Astrocyte (in vitro differentiated cells and primary cell): ENCODE data around the gene GARIN5B. TPM values are rescaled to one million over a fixed set of nuclear protein-coding genes. Genes with fewer than 3 reads are reported as not detected.
A peak's percentile ranks its signal among the peaks of the same experiment; 100 is the strongest.

Experiments
- DNase-seq: peaks from one replicate; pipeline ENCODE4 v3.0.0-alpha.2; 2010; ENCODE audit warnings: low read depth
- FAIRE-seq: peaks from 2 replicates; lab custom pipeline; 2011; peaks lifted over from hg19 to GRCh38; lab: Jason Lieb, UNC
- H2AFZ ChIP-seq: 2 replicates; pipeline ENCODE4 v1.6.0; 2012; ENCODE audit warnings: low read depth, low read length, inconsistent platforms
- H3K27ac ChIP-seq: 2 replicates; pipeline ENCODE4 v1.5.1; 2011; ENCODE audit warnings: low read depth, low read length, inconsistent platforms
- H3K27me3 ChIP-seq: 2 replicates; pipeline ENCODE4 v1.6.0; 2011; ENCODE audit warnings: low read length, inconsistent platforms; ENCODE audit not compliant: insufficient read depth
- H3K36me3 ChIP-seq: 2 replicates; pipeline ENCODE4 v1.5.1; 2011; ENCODE audit warnings: low read length, inconsistent platforms; ENCODE audit not compliant: insufficient read depth
- H3K4me1 ChIP-seq: 2 replicates; pipeline ENCODE4 v1.5.1; 2011; ENCODE audit warnings: low read length, inconsistent platforms; ENCODE audit not compliant: insufficient read depth
- H3K4me2 ChIP-seq: 2 replicates; pipeline ENCODE4 v1.6.0; 2012; ENCODE audit warnings: low read length, inconsistent platforms
- H3K4me3 ChIP-seq: 2 replicates; pipeline ENCODE4 v1.5.1; 2011; ENCODE audit warnings: low read depth, mild to moderate bottlenecking, low read length, inconsistent platforms; ENCODE audit not compliant: insufficient read depth
- H3K79me2 ChIP-seq: 2 replicates; pipeline ENCODE4 v1.6.0; 2012; ENCODE audit warnings: mild to moderate bottlenecking, low read length, inconsistent platforms; ENCODE audit not compliant: insufficient read depth
- H3K9ac ChIP-seq: 2 replicates; pipeline ENCODE4 v1.6.0; 2012; ENCODE audit warnings: mild to moderate bottlenecking, low read length, inconsistent platforms
- H3K9me3 ChIP-seq: 2 replicates; pipeline ENCODE4 v1.5.1; 2012; ENCODE audit warnings: low read depth, mild to moderate bottlenecking, low read length, inconsistent platforms; ENCODE audit not compliant: insufficient read depth
- H4K20me1 ChIP-seq: 2 replicates; pipeline ENCODE4 v1.6.0; 2012; ENCODE audit warnings: low read length, inconsistent platforms; ENCODE audit not compliant: insufficient read depth
- H3K27ac Mint-ChIP-seq: one replicate; pipeline ENCODE4 v1.8.0; 2021; ENCODE audit warnings: mild to moderate bottlenecking, mixed read lengths; ENCODE audit not compliant: unreplicated experiment
- H3K27me3 Mint-ChIP-seq: one replicate; pipeline ENCODE4 v1.8.0; 2021; ENCODE audit warnings: low read depth, mixed read lengths; ENCODE audit not compliant: unreplicated experiment
- H3K36me3 Mint-ChIP-seq: one replicate; pipeline ENCODE4 v1.8.0; 2021; ENCODE audit warnings: low read depth, mixed read lengths; ENCODE audit not compliant: unreplicated experiment
- H3K4me1 Mint-ChIP-seq: one replicate; pipeline ENCODE4 v1.8.0; 2021; ENCODE audit warnings: low read depth, mixed read lengths; ENCODE audit not compliant: unreplicated experiment
- H3K4me3 Mint-ChIP-seq: one replicate; pipeline ENCODE4 v1.8.0; 2021; ENCODE audit warnings: mild to moderate bottlenecking, moderate library complexity, mixed read lengths; ENCODE audit not compliant: unreplicated experiment
- H3K9me3 Mint-ChIP-seq: one replicate; pipeline ENCODE4 v1.8.0; 2021; ENCODE audit warnings: mild to moderate bottlenecking, mixed read lengths; ENCODE audit not compliant: unreplicated experiment
- CTCF ChIP-seq: IDR thresholded peaks from 2 replicates; pipeline ENCODE4 v1.5.1; 2011; ENCODE audit warnings: low read depth, mild to moderate bottlenecking, inconsistent platforms, low read length, moderate library complexity; ENCODE audit not compliant: insufficient read depth
- EZH2 ChIP-seq: IDR thresholded peaks from 2 replicates; pipeline ENCODE4 v1.6.1; 2012; ENCODE audit warnings: mild to moderate bottlenecking, low read length, inconsistent platforms; ENCODE audit not compliant: insufficient read depth
- total RNA-seq: library from RNA; stranded (reverse); gene quantifications from 2 replicates; pipeline ENCODE4 v1.2.1, GENCODE V29; 2021

The GARIN5B gene
- total RNA-seq, 1 donor from 2014 or later, result 0.20 TPM

DNA sequence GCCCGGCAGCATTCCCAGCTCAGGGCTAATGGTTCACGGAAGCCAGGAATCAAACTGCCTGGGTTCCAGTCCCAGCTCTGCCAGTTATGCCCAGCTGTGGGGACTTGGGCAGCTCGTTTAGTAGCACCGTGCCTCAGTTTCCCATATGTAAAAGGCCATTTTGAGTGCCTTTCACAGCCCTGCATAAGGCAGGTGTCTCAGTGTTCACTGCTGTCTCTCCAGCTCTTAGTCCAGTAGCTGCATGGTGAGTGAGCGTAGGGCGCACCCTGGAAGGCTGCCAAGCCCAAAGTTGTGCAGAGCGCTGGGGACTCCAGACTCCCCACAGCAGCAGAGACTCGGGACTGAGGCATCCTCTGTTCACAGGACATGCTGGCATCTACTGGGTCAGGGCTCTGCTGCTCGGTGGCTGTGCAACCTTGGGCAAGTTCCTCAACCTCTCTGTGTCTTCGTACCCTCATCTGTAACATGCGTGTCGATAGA is 28.2 kb upstream of the GARIN5B start:
- Mint-ChIP-seq H3K4me1 (peaks cover 42% of the 10 kb centered on the region), H3K4me3 (peak overlapping the region; percentile 34), H3K27me3 (no peaks in the 10 kb centered on the region), H3K27ac (no peak overlapping the region), H3K9me3 (no peaks in the 10 kb centered on the region), H3K36me3 (peaks cover 24% of the 10 kb centered on the region)
- Histone ChIP-seq H3K79me2 (peaks cover 44% of the 10 kb centered on the region), H3K36me3 (peaks cover 30% of the 10 kb centered on the region), H4K20me1 (peaks cover 72% of the 10 kb centered on the region), H2AFZ (no peak overlapping the region), H3K4me1 (peaks cover 39% of the 10 kb centered on the region), H3K4me3 (no peak overlapping the region), H3K4me2 (no peak overlapping the region), H3K9me3 (no peaks in the 10 kb centered on the region), H3K27ac (no peak overlapping the region), H3K9ac (no peak overlapping the region), H3K27me3 (no peaks in the 10 kb centered on the region)
- DNase-seq (no peak), FAIRE-seq (no peak)
- TF ChIP-seq EZH2 (no peak), CTCF (no peak)

DNA sequence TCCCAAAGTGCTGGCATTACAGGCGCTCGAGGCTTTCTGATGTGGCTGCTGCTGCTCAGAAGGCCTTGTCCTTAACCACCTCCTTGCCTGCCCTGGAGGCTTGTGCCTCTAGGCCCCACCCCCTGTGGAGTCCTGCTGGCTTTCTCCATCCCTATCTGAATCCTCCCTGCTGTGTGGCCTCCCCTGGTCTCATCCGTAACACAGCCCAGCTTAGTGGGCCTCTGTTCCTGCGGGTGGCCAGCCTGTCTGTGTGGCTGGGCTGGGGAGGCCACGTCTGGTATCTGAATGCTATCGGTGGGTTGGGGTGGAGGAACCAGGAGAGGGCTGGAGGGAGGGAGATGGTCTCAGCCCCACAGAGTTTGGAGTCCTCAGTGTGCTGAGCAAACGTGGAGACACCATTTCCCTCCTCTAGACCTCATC is 27.4 kb upstream of the GARIN5B start:
- Mint-ChIP-seq H3K27ac (peak overlapping the region; percentile 51), H3K4me1 (peaks cover 42% of the 10 kb centered on the region), H3K27me3 (no peaks in the 10 kb centered on the region), H3K4me3 (peak overlapping the region; percentile 58), H3K9me3 (no peaks in the 10 kb centered on the region), H3K36me3 (peaks cover 24% of the 10 kb centered on the region)
- DNase-seq (no peak), FAIRE-seq (no peak)
- H3K36me3 ChIP-seq, result peaks cover 30% of the 10 kb centered on the region
- H3K9ac ChIP-seq, result no peak overlapping the region
- H3K4me3 ChIP-seq, result no peak overlapping the region
- H2AFZ ChIP-seq, result no peak overlapping the region
- H3K27ac ChIP-seq, result no peak overlapping the region
- peaks cover 76% of the 10 kb centered on the region for H4K20me1 ChIP-seq
- peaks cover 39% of the 10 kb centered on the region for H3K4me1 ChIP-seq
- TF ChIP-seq CTCF, result no peak
- TF ChIP-seq EZH2, result no peak
- H3K9me3 ChIP-seq, result no peaks in the 10 kb centered on the region
- H3K4me2 ChIP-seq, result peak overlapping the region; percentile 97
- H3K79me2 ChIP-seq, result peaks cover 50% of the 10 kb centered on the region
- H3K27me3 ChIP-seq, result no peaks in the 10 kb centered on the region
